Measurements from ENCODE around the gene DENND1C. TPM values are rescaled to one million over a fixed set of nuclear protein-coding genes. Genes with fewer than 3 reads are reported as not detected.

DENND1C gene
- total and polyA plus RNA-seq, 9 of the 15 experiments (the other 6 are each of a cell fraction or from before 2014, with no cell fraction given), result 0.03 to 1.2 (median 0.32) TPM; not detected in 1

DNA sequence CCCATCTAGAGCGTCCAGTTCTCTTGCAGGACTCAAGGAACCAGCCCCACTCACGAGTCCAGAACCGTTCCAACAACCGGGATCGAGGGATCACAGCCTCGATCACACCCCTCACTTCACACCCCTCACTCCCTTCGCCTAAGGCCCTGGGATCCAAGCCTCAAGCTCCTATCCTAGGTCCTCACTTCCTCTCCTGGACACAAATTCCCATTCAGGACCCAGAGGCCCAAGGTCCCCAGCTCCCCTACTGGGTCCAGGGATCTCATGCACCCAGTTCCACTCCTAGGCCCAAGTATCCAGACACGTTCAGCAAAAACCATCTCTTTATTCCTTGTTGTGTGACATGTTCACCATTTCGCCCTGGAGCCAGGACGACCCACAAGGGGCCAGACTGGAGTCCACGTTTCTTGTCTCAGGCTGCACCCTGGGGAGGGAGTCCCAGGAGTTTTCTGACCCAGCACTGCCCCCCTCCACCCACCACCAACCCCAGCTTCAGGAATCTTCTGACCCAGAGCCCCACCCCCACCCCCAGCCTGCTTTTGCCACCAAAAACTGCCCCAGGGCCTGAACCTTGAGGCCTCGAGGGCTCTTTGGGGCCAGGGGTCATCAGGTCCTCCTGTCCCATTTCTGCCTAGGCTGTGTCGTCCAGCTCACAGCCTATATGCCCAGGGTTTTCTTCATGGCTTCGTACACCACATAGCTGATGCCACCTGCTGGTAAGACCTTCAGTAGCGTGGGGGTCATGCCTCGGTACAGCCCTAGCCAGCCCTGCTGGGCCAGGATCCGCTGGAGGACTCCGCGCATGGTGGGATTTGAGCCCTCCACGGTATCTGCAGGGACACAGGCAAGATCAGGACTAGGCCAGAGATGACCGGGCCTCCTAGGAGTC is 55.6 kb downstream of the DENND1C start (continued):
- TF ChIP-seq TRIM28 (IDR thresholded peaks at IDR 0.05) (peak; percentile 63; the same call in 1 of the 2 replicates), DIDO1 (tag; IDR thresholded peaks at IDR 0.05; ENCODE audit: low read depth) (no peak; the same call in 1 of the 2 replicates), ZNF507 (tag; conservative IDR thresholded peaks at IDR 0.05) (no peak), ZNF197 (CRISPR knock-in tag; IDR thresholded peaks at IDR 0.05; ENCODE audit: low read depth) (peak; percentile 90; the same call in 1 of the 2 replicates), YBX1 (IDR thresholded peaks at IDR 0.05) (no peak), ZBTB1 (CRISPR knock-in tag; IDR thresholded peaks at IDR 0.05; ENCODE audit: borderline replicate concordance, low read depth) (no peak; the same call in 1 of the 2 replicates), XRCC4 (IDR thresholded peaks at IDR 0.05; ENCODE audit: extremely low read depth, insufficient read depth, insufficient read length) (no peak), THRAP3 (IDR thresholded peaks at IDR 0.05; ENCODE audit: borderline replicate concordance) (0 out of 2 replicates have a peak, but pooled peaks have one; percentile 33), POLR2B (IDR thresholded peaks at IDR 0.05; ENCODE audit: low read depth, partially characterized antibody) (peak; percentile 35), ZFX (CRISPR knock-in tag; IDR thresholded peaks at IDR 0.05) (peak; percentile 55; the same call in 1 of the 2 replicates), CEBPG (CRISPR knock-in tag; IDR thresholded peaks at IDR 0.05) (no peak), CEBPG (tag; conservative IDR thresholded peaks at IDR 0.05 in 1 of 2, IDR thresholded peaks at IDR 0.05 in 1 of 2) (no peak), FOXK1 (CRISPR knock-in tag; IDR thresholded peaks at IDR 0.05; ENCODE audit: borderline replicate concordance) (peak; percentile 43; the same call in 1 of the 2 replicates), ZNF431 (CRISPR knock-in tag; IDR thresholded peaks at IDR 0.05) (0 out of 2 replicates have a peak, but pooled peaks have one; percentile 6), ZBTB11 (CRISPR knock-in tag; IDR thresholded peaks at IDR 0.05) (peak in 1 of 3 experiments; percentile 59; a peak in 1 of 6 replicates), DPF2 (IDR thresholded peaks at IDR 0.05) (peak; percentile 27; the same call in 1 of the 2 replicates)
- TF ChIP-seq, protein P1, sequence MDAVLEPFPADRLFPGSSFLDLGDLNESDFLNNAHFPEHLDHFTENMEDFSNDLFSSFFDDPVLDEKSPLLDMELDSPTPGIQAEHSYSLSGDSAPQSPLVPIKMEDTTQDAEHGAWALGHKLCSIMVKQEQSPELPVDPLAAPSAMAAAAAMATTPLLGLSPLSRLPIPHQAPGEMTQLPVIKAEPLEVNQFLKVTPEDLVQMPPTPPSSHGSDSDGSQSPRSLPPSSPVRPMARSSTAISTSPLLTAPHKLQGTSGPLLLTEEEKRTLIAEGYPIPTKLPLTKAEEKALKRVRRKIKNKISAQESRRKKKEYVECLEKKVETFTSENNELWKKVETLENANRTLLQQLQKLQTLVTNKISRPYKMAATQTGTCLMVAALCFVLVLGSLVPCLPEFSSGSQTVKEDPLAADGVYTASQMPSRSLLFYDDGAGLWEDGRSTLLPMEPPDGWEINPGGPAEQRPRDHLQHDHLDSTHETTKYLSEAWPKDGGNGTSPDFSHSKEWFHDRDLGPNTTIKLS (IDR thresholded peaks at IDR 0.05; ENCODE audit: borderline replicate concordance, low read depth), result peak; percentile 32; the same call in 1 of the 2 replicates

Measured in K562 (cell line).